ENCODE data around the gene TIGD1. TPM values are rescaled to one million over a fixed set of nuclear protein-coding genes. Genes with fewer than 3 reads are reported as not detected.
"Not testable (repeated sequence)": the region's sequence is repeated elsewhere in the genome, so short reads cannot be mapped to it uniquely, and the experiment has no call there.

Gene TIGD1
- total and polyA plus RNA-seq, 10 donors = 4.4 to 13.5 (median 8.4) TPM

DNA sequence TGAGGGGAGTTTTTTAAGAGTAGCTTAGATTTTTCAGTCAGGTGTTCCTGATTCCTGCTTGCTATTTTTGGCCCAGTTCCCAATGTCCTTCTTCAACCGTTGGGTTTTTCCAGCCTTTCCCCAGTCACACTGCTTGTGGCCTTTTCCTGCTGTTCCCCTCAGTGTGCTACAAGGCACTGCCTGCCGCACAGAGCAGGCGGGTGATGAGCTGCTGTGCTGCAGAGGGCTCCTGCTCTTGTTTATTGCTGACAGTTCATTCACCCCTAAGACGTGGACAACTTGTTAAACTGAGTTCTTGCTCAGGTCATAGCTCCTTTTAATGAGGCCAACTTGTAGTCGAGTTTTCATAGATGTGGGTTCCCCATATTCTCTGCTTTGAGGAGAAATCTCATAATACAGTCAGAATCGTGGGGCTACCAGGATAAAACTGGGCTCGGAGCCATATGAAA, 20.7 kb upstream of the TIGD1 start:
- intact Hi-C loops (cut with DNase I; ENCODE audit: low total_unique reads) = no loop called here
- no peaks in the 10 kb centered on the region for H3K9me3 ChIP-seq
- 80 to 90% (median 87%) methylated on average over 7 of the region's 7 CpGs for WGBS, 5 donors
- no peak overlapping the region for H3K4me3 ChIP-seq
- no peak for TF ChIP-seq POLR2AphosphoS5 (IDR thresholded peaks at IDR 0.05)
- H3K36me3 ChIP-seq = peaks cover 5 to 100% (median 88%) of the 10 kb centered on the region in 6 donors
- H3K27me3 ChIP-seq (replicated peaks in 1 of 7) = no peaks in the 10 kb centered on the region
- no peak for DNase-seq
- H3K4me1 ChIP-seq = no peaks in the 10 kb centered on the region
- H3K27ac ChIP-seq = no peak overlapping the region

GRCh38 chr2:232570481-232570880, 20.1 kb upstream of the TIGD1 start:
- intact Hi-C loops (cut with DNase I; ENCODE audit: low total_unique reads); H3K27ac ChIP-seq; H3K9me3 ChIP-seq; H3K27me3 ChIP-seq (replicated peaks in 1 of 7); DNase-seq; H3K4me1 ChIP-seq; H3K4me3 ChIP-seq: not testable (repeated sequence)
- peaks cover 5 to 100% (median 94%) of the 10 kb centered on the region in 6 donors for H3K36me3 ChIP-seq
- 94 to 98% (median 95%) methylated on average over 6 of the region's 6 CpGs for WGBS, 5 donors

DNA sequence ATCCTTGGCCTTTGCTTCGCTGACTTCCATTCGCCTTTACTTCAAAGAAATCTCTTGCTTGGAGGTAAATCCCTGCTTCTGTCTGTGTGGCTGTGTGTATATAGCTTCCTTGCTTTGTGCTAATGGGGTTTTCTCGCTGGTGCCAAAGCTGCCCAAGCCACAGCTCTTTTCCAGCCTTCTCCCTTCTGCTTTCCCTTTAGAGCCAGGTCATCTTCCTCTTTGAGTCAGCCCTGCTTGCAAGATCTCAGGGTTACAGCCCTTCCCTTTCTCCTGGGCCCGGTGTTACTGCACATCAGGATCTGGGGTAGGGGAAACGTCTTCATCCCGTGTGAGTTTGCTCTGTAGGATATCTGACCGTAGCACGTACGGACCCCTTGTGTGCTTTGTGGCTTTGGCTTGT, 19.2 kb upstream of the TIGD1 start:
- WGBS, 5 donors = 93 to 98% (median 96%) methylated on average over 9 of the region's 9 CpGs
- no peak overlapping the region for H3K27ac ChIP-seq
- no peaks in the 10 kb centered on the region for H3K27me3 ChIP-seq (replicated peaks in 1 of 7)
- TF ChIP-seq, protein P1, sequence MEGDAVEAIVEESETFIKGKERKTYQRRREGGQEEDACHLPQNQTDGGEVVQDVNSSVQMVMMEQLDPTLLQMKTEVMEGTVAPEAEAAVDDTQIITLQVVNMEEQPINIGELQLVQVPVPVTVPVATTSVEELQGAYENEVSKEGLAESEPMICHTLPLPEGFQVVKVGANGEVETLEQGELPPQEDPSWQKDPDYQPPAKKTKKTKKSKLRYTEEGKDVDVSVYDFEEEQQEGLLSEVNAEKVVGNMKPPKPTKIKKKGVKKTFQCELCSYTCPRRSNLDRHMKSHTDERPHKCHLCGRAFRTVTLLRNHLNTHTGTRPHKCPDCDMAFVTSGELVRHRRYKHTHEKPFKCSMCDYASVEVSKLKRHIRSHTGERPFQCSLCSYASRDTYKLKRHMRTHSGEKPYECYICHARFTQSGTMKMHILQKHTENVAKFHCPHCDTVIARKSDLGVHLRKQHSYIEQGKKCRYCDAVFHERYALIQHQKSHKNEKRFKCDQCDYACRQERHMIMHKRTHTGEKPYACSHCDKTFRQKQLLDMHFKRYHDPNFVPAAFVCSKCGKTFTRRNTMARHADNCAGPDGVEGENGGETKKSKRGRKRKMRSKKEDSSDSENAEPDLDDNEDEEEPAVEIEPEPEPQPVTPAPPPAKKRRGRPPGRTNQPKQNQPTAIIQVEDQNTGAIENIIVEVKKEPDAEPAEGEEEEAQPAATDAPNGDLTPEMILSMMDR (IDR thresholded peaks at IDR 0.05 in 8 of 11, conservative IDR thresholded peaks at IDR 0.05 in 3 of 11) = no peak
- TF ChIP-seq POLR2A (IDR thresholded peaks at IDR 0.05) (no peak), POLR2AphosphoS5 (IDR thresholded peaks at IDR 0.05) (no peak)
- intact Hi-C loops (cut with DNase I; ENCODE audit: low total_unique reads) = no loop called here
- DNase-seq = no peak
- no peak overlapping the region for H3K4me3 ChIP-seq
- peaks cover 10 to 100% (median 96%) of the 10 kb centered on the region in 6 donors for H3K36me3 ChIP-seq
- no peaks in the 10 kb centered on the region for H3K4me1 ChIP-seq
- no peaks in the 10 kb centered on the region for H3K9me3 ChIP-seq

GRCh38 chr2:232568161-232568560, 17.8 kb upstream of the TIGD1 start:
- H3K36me3 ChIP-seq = peaks cover 10 to 100% (median 97%) of the 10 kb centered on the region in 6 donors
- TF ChIP-seq POLR2AphosphoS5 (IDR thresholded peaks at IDR 0.05) = no peak
- no peak for TF ChIP-seq POLR2A (IDR thresholded peaks at IDR 0.05)
- TF ChIP-seq, protein P1 (IDR thresholded peaks at IDR 0.05 in 8 of 11, conservative IDR thresholded peaks at IDR 0.05 in 3 of 11) = no peak
- 64 to 84% (median 73%) methylated on average over 5 of the region's 5 CpGs for WGBS, 5 donors
- no peaks in the 10 kb centered on the region for H3K27me3 ChIP-seq (replicated peaks in 1 of 7)
- intact Hi-C loops (cut with DNase I; ENCODE audit: low total_unique reads) = no loop called here
- H3K4me3 ChIP-seq = no peak overlapping the region
- no peaks in the 10 kb centered on the region for H3K9me3 ChIP-seq
- DNase-seq = no peak
- no peak overlapping the region for H3K27ac ChIP-seq
- H3K4me1 ChIP-seq = no peaks in the 10 kb centered on the region

- TF ChIP-seq POLR2AphosphoS5 (IDR thresholded peaks at IDR 0.05) (no peak), POLR2A (IDR thresholded peaks at IDR 0.05) (no peak)
- TF ChIP-seq, protein P1 (IDR thresholded peaks at IDR 0.05 in 8 of 11, conservative IDR thresholded peaks at IDR 0.05 in 3 of 11) = no peak
- Histone ChIP-seq H3K27ac (no peak overlapping the region), H3K27me3 (replicated peaks in 1 of 7) (no peaks in the 10 kb centered on the region), H3K9me3 (no peaks in the 10 kb centered on the region), H3K4me3 (no peak overlapping the region), H3K36me3 (peaks cover 10 to 100% (median 98%) of the 10 kb centered on the region in 6 donors), H3K4me1 (peaks cover 0 to 2% (median 0%) of the 10 kb centered on the region in 6 donors)
- no peak for DNase-seq
- intact Hi-C loops (cut with DNase I; ENCODE audit: low total_unique reads) = no loop called here
Observed at GRCh38 chr2:232567721-232568120, 17.4 kb upstream of the TIGD1 start.

Data from spleen (tissue), 11 donors.